HCT116 (cell line): ENCODE results near the gene CAP2.

Experiments
- ATF3 ChIP-seq: IDR thresholded peaks from 2 replicates; pipeline ENCODE4 v1.6.1; 2012
- POLR2AphosphoS5 ChIP-seq: IDR thresholded peaks from 2 replicates; pipeline ENCODE4 v1.6.1; 2011; ENCODE audit warnings: mild to moderate bottlenecking, low read depth, low read length, moderate library complexity
- REST ChIP-seq: IDR thresholded peaks from 2 replicates; pipeline ENCODE4 v1.6.1; 2012; ENCODE audit warnings: low read depth
- TCF7L2 ChIP-seq: IDR thresholded peaks from 2 replicates; pipeline ENCODE4 v1.7.0; 2011; ENCODE audit warnings: borderline replicate concordance, inconsistent platforms; ENCODE audit not compliant: insufficient read depth, insufficient read length; ENCODE audit errors: extremely low read depth

- TF ChIP-seq POLR2AphosphoS5 (no peak), ATF3 (no peak), TCF7L2 (no peak), REST (no peak)
Observed at GRCh38 chr6:17395112-17395511, 1.7 kb downstream of the CAP2 start.
